GM04503 (cell line): Measurements from ENCODE around the gene SVEP1.
A peak's percentile ranks its signal among the peaks of the same experiment; 100 is the strongest.
"Not testable (repeated sequence)": the region's sequence is repeated elsewhere in the genome, so short reads cannot be mapped to it uniquely, and the experiment has no call there.

Experiments used
- DNase-seq: peaks from one replicate; pipeline ENCODE4 v3.0.0-alpha.2; 2012; ENCODE audit warnings: low read depth

SVEP1 gene

DNA sequence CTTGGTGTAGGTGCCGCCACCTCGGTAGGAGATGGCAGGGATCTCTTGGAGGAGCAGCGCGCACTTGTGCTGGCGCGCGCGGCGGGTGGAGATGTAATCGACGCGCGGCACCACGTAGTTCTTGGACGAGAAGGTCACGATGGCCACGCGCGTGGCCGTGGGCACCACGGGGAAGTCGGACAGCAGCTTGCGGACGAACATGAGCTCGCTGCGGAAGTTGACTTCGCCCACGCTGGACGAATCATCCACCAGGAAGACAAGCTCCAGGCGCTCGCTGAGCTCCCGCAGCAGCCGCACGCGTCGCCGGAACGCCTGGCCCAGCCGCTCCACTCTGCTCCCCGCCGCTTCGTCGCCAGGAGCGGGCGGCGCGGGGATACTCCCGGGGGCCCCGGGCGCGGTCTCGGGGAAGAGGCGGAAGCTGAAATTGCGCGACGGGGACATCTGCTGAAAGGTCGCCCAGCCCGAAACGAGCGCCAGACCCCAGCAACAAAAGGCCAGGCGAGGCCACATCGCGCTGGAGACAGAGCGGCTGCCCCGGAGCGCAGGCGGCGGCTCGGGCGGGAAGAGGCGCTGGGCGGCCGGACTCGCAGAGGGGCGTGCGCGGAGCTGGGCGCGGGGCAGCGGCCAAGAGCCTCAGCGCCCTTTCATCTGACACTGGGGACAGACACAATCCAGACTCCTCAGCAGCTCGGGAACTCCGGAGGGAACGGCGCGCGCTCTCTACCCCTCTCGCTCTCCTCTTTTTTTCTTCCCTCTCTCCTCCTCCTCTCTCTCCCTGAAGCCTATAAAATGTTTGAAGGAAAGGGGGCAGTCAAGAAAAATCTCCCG is at the start of gene SVEP1:
TSS of gene SVEP1 (minus strand) at position 708 of the 828 bp plus-strand sequence. CDS start at position 510, 198 bp downstream.
- no peak for DNase-seq

DNA sequence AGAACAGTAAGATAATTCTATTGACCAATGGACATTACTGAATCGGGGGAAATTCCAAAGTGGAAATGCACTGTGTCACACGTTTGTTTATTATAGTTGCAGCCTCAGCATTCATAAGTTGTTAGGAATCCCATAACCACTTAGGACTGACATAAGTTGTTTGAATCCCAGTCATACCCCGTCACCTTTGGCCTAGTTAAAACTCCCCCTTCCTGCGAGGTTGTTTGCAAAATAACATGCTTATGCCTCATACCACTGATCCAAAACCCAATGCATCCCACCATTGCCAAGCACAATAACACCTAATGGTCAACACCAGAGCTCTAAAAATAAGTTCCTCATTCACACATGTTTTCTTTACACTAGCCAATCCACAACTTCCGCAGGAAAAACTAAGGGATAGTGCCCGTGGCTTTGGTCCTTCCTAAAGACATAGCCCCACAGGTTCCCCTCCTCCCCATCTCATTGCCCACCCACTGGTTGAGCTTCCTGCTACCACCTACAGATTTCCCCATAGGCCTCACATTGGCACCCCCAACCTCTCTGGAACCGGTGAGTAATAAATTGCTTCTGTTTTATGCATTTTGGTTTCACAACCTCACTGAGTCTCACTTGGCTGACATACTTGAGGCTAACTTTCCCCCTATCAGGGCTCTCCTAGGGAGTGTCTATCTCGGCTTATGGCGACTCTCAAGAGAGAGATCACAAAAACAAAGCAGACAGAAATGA is 46.7 kb upstream of the SVEP1 start:
- peak; percentile 77 for DNase-seq

DNA sequence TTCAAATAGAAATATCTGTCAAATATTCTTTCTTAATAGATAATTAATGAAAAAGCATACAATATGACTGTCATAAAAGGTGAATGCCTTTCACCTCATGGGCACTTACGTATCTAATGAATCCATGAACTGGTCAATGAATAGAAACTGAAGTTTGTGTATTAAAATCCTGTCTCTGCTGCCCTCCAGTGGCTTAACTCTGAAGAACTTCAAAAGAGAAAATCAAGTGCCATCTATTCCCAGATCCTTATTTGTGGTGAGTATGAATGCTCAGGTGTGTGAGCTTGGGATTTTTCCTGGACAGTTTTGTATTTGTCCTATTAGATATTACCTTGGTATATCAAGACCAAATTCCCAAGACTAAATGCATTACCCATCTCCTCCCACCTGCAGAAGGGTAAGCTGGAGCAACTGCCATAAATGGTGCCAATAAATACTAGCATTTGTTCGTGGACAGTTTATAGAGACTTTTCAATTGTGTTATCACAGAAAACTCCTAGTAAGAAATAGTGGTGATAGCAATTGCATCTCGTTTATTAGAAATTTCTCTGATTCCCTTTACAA is 44.0 kb upstream of the SVEP1 start:
- DNase-seq, result no peak

DNA sequence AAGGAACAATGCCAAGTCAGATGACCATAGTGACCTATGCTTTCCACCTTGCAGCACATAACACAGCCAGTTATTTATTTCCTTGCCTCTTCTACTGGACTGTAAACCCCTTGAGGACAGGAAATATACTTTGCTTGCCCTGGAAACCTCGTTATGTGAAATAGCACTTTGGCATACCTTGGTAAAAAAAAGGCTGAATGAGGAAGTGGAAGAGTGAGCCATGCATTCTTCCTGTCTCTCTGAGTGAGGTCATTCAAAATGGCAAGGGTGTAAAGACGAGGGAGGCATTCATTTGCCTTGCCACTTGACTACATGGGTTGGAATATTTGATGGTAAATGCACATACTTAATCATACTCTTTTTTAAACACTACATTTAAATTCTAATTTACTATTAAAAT is 42.8 kb upstream of the SVEP1 start:
- no peak for DNase-seq

DNA sequence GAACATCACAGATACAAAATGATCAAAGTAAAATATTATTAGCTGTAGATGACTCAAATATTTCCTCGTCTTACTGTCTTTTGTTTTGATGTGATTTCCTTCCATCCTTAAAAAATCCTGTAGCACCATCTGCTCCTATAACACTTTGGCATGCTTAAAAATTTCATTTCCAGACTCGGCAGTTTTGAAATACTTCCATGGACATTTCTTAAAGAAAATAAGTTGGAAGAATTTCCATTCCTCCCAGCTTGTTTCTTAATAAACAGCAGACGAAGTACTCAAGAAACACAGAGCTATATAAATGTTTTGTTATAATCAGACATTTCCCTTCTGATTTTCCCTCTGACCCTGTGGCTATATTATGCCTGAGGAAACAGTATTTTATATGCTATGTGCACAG is 41.2 kb upstream of the SVEP1 start:
- no peak for DNase-seq

DNA sequence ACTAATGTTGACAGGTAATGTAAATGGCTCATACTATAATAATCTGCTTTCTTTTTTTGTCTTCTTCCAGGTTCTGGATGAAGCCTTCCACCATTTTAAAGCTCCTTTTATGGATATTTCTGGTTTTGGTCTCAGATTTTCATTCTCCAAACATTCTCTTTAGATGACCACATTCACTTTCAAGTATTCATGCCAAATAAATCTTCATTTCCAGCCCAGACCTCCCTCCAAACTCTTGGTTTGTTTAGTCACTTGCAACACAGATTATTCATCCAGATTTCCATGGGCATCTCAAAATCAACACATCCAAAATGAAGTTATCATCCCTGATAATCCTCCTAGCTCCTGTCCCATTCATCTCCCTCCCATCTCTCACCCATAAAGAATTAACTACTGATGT is 40.3 kb upstream of the SVEP1 start:
- DNase-seq, result no peak

DNA sequence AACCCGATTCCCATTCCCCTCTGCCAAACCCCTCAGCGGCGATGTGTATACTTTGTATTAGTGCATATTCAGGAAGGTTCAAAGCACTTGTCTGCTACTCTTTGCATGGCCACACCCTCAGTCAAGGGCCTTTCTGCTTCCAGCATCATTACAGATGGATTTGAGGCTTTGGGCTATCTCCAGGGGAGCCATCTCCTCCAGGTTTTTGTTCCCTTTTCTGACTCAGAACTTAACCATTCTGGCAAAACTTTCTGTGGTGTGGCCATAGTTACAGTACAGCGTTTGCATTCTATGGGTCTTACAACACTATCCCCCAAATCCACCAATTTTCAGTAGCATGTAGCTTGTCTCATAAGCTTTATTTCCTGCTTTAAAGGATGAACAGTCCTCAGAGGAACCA is 36.0 kb upstream of the SVEP1 start:
- peak; percentile 72 for DNase-seq

DNA sequence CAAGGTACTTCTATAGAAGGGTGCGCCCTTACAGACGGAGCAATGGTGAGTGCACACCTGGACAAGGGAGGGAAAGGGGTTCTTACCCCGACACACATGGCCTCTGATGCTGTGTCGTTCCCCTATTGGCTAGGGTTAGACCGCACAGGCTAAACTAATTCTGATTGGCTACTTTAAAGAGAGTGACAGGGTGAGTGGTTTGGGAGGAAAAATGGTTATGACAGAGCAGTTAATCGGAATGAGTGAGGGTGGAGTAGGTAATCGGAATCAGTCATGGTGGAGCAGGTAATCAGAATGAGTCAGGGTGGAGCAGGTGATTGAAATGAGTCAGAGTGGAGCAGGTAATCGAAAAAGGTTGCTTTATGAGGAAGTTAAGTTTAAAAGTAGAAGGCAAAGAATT is 35.0 kb upstream of the SVEP1 start:
- not testable (repeated sequence) for DNase-seq

DNA sequence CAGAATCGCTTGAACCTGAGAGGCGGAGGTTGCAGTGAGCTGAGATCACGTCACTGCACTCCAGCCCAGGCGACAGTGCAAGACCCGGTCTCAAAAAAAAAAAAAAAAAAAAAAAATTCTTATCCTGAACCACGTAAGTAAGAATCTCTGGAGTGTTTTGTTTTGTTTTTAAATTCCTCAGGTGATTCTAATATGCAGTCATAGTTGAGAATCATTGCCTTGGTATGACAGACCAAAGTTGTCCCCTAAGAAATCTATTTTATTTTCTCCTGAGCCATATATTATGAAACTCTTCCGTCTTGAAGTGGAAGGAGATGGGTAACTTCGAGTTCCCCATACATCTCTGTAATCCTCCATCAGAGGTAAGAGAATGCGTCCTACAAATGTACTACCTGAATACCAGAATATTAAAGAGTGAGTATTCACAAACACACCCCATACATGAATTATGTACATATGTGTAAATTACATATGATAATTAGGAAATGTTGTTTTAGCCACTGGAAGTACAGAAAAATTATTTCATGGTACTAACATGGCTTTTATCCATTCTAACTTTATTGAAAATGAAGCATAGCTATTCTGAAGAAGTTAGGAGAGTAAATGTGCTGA is 26.7 kb upstream of the SVEP1 start:
- no peak for DNase-seq

DNA sequence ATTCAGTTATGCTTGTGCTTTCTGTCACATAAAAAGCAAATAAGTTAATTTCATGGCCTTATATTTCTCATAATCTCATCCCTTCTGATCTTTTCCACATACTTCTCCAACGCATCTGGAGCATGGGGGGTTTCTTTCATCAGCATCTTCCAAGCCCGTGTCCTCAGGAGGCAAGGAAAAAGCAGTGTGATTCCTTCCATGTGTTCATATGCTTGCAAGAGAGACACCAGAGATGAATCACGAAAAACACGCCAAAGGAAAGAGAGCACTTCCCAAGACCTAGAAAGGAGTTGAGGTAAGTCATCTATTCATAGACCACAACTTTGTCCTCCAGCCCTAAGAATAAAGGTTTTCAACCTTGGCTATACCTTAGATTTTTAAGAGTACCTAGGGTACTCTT is 26.0 kb upstream of the SVEP1 start:
- no peak for DNase-seq

DNA sequence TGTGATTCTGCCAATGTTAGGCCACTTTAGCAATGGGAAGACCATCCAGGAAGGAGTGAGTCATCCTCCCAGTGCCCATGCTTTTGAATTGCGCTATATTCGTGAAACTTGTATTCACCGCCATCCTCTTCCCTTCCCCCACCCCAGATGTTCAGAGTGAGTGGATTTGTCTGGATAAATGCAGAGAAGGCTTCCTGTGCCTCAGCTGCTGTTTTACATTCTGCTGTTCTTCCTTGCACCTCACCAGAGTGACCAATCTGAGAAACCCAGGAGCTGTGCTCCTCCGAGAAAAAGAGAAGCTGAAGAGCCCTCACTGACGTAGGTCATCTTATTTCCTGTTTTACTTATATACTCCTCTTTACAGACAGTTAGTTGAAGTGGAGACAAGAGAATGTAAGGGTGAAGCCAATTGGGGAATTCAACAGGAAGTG is 24.6 kb upstream of the SVEP1 start:
- no peak for DNase-seq

DNA sequence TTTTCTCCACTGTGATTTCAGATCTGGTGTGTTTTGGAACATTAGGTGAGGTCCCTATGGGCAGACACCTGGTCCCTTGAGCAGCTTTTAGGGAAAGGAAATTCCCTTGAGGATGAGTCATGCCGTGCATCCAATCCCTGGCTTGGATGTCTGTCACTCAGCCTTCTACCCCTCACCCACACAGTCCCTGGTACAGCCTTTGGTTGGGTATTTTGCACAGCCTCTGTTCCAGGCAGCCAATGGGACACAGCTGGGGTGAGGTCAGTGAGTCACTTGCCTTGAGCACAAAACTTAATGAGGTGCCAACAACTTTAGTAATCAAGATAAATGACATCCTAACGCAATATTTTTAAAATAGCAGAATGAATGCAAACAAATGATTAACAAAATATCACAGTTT is 22.7 kb upstream of the SVEP1 start:
- no peak for DNase-seq

DNA sequence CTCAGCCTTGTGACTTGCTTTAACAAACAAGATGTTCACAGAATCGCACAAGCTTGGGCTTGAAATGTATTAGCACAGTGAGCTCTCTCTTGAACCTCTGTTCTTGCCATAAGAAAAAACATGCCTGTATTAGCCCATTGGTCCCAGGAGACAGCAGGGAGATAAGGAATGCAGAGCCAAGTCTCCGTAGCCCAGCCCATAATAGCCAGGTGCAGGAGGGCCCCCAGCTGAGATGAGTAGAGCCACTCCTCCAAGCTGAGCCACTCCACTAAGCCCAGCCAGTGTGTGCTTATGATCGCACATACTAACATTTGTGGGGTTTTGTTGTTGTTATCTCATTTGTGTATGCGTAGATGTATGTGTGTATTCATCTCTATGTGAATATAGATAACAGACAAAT is 21.6 kb upstream of the SVEP1 start:
- DNase-seq, result no peak

DNA sequence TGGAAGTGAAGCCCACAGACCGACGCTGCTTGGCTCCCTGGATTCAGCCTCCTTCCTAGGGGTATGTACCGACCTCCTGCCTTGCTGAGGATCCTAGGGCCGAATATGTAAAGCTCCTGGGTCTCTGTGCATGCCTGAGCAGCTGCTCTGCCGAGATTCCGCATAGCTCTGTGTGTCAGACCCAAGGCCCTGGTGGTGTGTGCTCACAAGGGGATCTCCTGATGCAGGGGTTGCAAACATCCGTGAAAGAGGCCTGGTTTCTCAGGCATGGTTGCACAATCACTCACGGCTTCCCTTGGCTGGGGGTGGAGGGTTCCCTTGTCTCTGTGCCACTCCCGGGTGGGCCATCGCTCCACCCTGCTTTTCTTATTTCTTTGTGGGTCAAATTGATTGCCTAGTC is 19.9 kb upstream of the SVEP1 start:
- DNase-seq, result no peak

DNA sequence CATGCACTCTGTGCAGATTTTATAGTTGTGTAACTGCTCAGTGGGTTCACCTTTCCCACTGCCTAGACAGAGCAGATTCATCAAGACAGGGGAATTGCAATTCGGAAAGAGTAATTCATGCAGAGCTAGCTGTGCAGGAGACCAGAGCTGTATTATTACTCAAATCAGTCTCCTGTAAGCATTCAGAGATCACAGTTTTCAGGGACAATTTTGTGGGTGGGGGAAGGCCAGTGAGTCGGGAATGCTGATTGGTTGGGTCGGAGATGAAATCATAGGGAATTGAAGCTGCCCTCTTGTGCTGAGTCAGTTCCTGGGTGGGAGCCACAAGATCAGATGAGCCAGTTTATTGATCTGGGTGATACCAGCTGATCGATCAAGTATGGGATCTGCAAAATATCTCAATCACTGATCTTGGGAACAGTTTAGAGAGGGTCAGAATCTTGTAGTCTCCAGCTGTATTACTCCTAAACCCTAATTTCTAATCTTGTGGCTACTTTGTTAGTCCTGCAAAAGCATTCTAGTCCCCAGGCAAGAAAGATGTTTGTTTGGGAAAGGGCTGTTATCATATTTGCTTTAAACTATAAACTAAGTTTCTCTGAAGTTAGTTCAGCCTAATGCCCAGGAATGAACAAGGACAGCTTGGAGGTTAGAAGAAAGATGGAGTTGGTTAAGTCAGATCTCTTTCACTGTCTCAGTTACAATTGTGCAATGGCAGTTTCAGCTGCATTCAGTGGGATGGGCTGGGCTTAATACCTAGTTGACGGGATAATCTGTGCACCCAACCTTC is 12.7 kb upstream of the SVEP1 start:
- DNase-seq, result no peak

DNA sequence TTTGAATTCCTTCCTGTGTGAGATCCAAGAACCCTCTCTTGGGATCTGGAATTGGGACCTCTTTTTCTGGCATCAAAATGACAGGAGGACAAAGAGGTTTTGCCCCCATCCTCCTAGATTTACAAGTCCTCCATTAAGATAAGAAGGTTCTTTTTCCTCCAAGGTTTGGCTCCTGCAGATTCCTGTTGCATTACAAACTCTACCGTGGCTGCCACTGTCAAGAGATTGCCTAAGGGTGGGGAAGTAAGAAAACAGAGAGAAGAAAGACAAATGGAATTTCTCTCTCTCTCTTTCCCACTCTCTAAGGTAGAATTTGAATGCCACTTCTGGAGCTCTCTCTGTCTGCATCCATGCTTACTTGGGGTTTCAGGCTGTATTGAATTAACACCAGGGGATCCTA is 12.0 kb upstream of the SVEP1 start:
- DNase-seq, result no peak

DNA sequence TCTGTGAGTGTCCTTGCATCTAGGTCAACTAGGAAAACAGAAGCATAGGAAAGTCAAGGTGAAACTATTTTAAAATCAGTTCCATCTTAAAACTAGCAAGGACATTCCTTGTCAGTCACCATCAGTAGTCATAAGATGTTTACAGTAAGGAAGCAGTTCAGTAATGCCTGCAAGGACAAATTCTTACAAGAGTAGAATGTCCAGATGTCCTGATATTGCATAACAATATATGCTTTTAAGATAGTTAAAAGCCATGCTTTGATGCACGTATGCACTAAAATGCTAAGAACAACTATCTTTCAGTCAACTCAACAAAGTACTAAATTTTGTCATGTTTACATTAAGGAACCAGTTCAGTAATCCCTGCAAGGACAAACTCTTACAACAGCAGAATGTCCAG is 11.3 kb upstream of the SVEP1 start:
- no peak for DNase-seq

DNA sequence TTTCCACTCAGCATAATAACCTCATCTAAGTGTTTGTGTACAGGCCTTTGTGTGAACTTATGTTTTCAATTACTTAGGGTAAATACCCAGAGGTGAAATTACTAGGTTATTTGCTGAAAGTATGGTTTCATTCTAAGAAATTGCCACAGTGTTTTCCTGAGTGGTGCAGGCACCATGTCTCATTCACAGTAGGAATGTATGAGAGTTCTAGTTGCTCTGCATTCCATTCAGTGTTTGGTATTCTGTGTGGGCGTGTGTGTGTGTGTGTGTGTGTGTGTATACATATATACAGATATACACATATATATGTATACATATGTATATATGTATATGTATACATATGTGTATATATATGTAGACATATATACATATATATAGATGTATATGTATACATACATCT is 8.8 kb upstream of the SVEP1 start:
- no peak for DNase-seq

DNA sequence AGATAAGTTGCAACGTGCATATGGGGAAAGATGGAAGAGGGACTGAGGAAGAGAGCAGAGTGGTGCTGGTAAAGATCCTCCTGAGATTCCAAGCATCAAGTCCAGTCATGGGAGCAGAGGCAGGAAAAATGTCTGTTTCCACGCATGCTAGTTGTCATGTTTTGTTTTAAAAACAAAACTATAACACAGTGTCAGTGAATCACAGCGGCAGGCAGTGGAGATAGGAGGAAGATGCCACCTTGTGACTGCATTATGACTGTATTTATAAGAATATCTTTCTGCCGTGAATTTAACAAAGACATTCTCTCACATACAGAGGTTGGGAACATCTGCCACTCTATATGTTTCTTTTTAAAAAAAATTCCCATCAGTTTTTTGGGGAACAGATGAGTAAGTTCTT is 3.7 kb upstream of the SVEP1 start:
- DNase-seq, result peak; percentile 27

DNA sequence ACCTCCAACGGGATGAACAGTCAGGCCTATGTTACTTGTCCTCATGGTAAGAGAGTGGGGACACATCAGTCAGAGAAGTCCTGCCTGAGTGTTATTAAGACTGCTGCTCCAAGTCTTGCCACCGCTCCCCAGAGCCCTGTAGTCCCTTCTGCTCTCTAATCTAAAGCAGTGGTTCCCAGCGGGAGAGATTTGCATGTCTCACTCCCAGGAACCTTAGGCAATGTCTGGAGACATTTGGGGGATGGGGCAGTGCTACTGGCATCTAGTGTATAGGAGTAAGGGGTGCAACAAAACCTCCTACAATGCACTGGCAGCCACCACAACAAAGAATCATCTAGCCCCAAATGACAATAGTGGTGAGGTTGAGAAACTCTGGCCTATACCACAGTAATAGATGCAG is 2.6 kb upstream of the SVEP1 start:
- DNase-seq, result no peak

DNA sequence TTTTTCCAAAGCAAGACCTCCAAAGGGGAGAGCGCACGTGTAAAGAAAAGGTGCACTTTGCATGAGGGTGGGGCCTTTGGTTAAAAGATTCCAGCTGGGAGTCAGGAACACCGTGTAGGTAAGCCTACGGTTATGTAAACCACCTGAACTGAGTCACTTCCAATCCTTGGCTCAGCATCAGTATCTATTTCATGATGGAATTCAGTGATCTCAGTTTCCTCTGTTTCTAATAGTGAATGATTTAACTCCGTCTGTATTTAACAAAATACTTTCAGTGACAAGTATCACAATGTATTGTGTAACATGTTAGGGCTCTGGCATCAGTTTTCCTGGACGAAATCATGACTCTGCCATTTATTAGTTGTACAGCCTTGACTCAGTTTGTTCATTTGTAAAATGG is 1.3 kb upstream of the SVEP1 start:
- DNase-seq, result no peak

DNA sequence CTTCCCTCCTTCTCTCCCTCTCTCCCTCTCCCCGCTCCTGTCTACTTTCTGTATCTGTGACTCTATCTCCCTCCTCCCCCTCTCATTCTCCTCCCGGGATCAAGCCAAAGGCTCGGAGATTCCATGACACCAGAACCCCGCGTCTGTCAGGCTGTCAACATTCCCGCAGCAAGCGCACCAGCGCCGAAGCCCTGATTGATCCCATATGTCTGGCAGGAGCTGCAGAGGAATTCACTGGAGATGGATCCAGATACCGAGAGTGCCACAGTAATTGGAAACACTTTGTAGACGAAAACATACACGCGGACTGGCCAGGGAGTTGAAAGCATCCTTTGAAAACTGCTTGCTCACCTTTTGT is 300 bp upstream of the SVEP1 start:
- DNase-seq, result peak; percentile 69
